Inferior parietal cortex (tissue), 1 donor: Measurements from ENCODE around the gene C3orf85.
"Not testable (repeated sequence)": the region's sequence is repeated elsewhere in the genome, so short reads cannot be mapped to it uniquely, and the experiment has no call there.

Experiments used
- DNase-seq: peaks from one replicate; pipeline ENCODE4 v3.0.0-alpha.2; 2016; ENCODE audit errors: extremely low spot score

Gene C3orf85

GRCh38 chr3:109136523-109136922 is at the start of gene C3orf85:
Gene C3orf85, plus strand, starts transcription at chr3:109136719. Its CDS starts 129 bp downstream, at chr3:109136848.
- no peak for DNase-seq

- no peak for DNase-seq
These were observed 47.3 kb upstream of the C3orf85 start for GRCh38 chr3:109089265-109089664.

GRCh38 chr3:109091846-109092245 is 44.7 kb upstream of the C3orf85 start:
- DNase-seq: no peak

GRCh38 chr3:109093561-109093960 is 43.0 kb upstream of the C3orf85 start:
- DNase-seq: no peak

- DNase-seq: no peak
These were observed 41.4 kb upstream of the C3orf85 start for GRCh38 chr3:109095166-109095565.

GRCh38 chr3:109098079-109098644 is 38.4 kb upstream of the C3orf85 start:
- DNase-seq: no peak

- no peak for DNase-seq
These were observed 26.9 kb upstream of the C3orf85 start for GRCh38 chr3:109109574-109109973.

- DNase-seq: no peak
These were observed 23.4 kb upstream of the C3orf85 start for GRCh38 chr3:109112946-109113760.

- DNase-seq: no peak
These were observed 21.8 kb upstream of the C3orf85 start for GRCh38 chr3:109114746-109115145.

- no peak for DNase-seq
These were observed 21.1 kb upstream of the C3orf85 start for GRCh38 chr3:109115451-109115850.

- no peak for DNase-seq
These were observed 20.5 kb upstream of the C3orf85 start for GRCh38 chr3:109116031-109116430.

- DNase-seq: no peak
These were observed 18.6 kb upstream of the C3orf85 start, which contains the start of gene MORC1 for GRCh38 chr3:109117939-109118338. Gene MORC1, minus strand, starts transcription at chr3:109118134. Its CDS starts 75 bp downstream, at chr3:109118059.

GRCh38 chr3:109118584-109118983 is 17.9 kb upstream of the C3orf85 start:
- DNase-seq: no peak

- DNase-seq: peak; percentile 5
These were observed 13.8 kb upstream of the C3orf85 start for GRCh38 chr3:109122690-109123089.

- no peak for DNase-seq
These were observed 10.6 kb upstream of the C3orf85 start for GRCh38 chr3:109125902-109126301.

GRCh38 chr3:109127553-109127952 is 9.0 kb upstream of the C3orf85 start:
- DNase-seq: no peak

GRCh38 chr3:109131276-109131675 is 5.2 kb upstream of the C3orf85 start:
- no peak for DNase-seq

- no peak for DNase-seq
These were observed 3.6 kb upstream of the C3orf85 start for GRCh38 chr3:109132801-109133473.

- not testable (repeated sequence) for DNase-seq
These were observed 3.1 kb upstream of the C3orf85 start for GRCh38 chr3:109133474-109133816.

GRCh38 chr3:109137761-109138160 is 1.2 kb downstream of the C3orf85 start:
- no peak for DNase-seq

- DNase-seq: no peak
These were observed 3.8 kb downstream of the C3orf85 start for GRCh38 chr3:109140318-109140717.

GRCh38 chr3:109143646-109144045 is 7.1 kb downstream of the C3orf85 start:
- DNase-seq: no peak

GRCh38 chr3:109149078-109149477 is 12.6 kb downstream of the C3orf85 start:
- DNase-seq: no peak
